HepG2 (cell line): ENCODE measurements around the gene CHTF8. TPM values are rescaled to one million over a fixed set of nuclear protein-coding genes. Genes with fewer than 3 reads are reported as not detected.
A peak's percentile ranks its signal among the peaks of the same experiment; 100 is the strongest.

ENCODE experiments used
- GABPA ChIP-seq, 2 experiments: IDR thresholded peaks; 2 replicates each; pipeline ENCODE4 v1.6.1; 2011 to 2016; ENCODE audit warnings: low read depth in 2 of 2, low read length in 1 of 2, missing biosample characterization in 1 of 2, missing genetic modification characterization in 1 of 2
- GPBP1L1 ChIP-seq: sonication (generic); formaldehyde crosslinking; IDR thresholded peaks from 2 replicates; pipeline ENCODE4 v1.5.0; 2020; ENCODE audit warnings: mild to moderate bottlenecking, missing genetic modification reagents
- GRHL1 ChIP-seq: sonication (generic); formaldehyde crosslinking; conservative IDR thresholded peaks from 2 replicates; pipeline ENCODE4 v1.8.0; 2022; ENCODE audit warnings: missing genetic modification reagents
- GTF2F1 ChIP-seq: fragments of 150-350 bp; IDR thresholded peaks from 2 replicates; pipeline ENCODE4 v1.6.1; 2014; ENCODE audit warnings: low read length
- GZF1 ChIP-seq: sonication (generic); formaldehyde crosslinking; IDR thresholded peaks from 2 replicates; pipeline ENCODE4 v1.5.1; 2020; ENCODE audit warnings: mild to moderate bottlenecking, missing genetic modification reagents
- MATR3 ChIP-seq: sonication (generic); formaldehyde crosslinking; IDR thresholded peaks from 2 replicates; pipeline ENCODE4 v1.4.0; 2020; ENCODE audit warnings: missing genetic modification reagents
- NCOA2 ChIP-seq: sonication (generic); formaldehyde crosslinking; IDR thresholded peaks from 2 replicates; pipeline ENCODE4 v1.8.0; 2022; ENCODE audit warnings: inconsistent platforms
- PHF8 ChIP-seq: sonication (generic); formaldehyde crosslinking; IDR thresholded peaks from 2 replicates; pipeline ENCODE4 v1.5.0; 2020; ENCODE audit warnings: missing genetic modification reagents
- SYNCRIP ChIP-seq: fragments of 200-400 bp; formaldehyde crosslinking; IDR thresholded peaks from 2 replicates; pipeline ENCODE4 v1.6.1; 2018; ENCODE audit warnings: mild to moderate bottlenecking, low read depth, low read length; ENCODE audit not compliant: insufficient read depth
- TARDBP ChIP-seq: sonication (generic); formaldehyde crosslinking; IDR thresholded peaks from 2 replicates; pipeline ENCODE4 v1.8.0; 2022; ENCODE audit warnings: mild to moderate bottlenecking, missing genetic modification reagents
- YEATS4 ChIP-seq: sonication (generic); formaldehyde crosslinking; IDR thresholded peaks from 2 replicates; pipeline ENCODE4 v1.4.0; 2020; ENCODE audit warnings: missing genetic modification reagents, borderline replicate concordance
- ZFP1 ChIP-seq: IDR thresholded peaks from 2 replicates; pipeline ENCODE4 v1.6.1; 2016
- ZNF20 ChIP-seq: sonication (generic); formaldehyde crosslinking; IDR thresholded peaks from 2 replicates; pipeline ENCODE4 v1.4.0; 2020; ENCODE audit warnings: mild to moderate bottlenecking, moderate library complexity, missing genetic modification reagents
- ZNF431 ChIP-seq: sonication (generic); formaldehyde crosslinking; IDR thresholded peaks from 2 replicates; pipeline ENCODE4 v1.9.0; 2022; ENCODE audit warnings: missing genetic modification reagents, low read depth, mild to moderate bottlenecking, borderline replicate concordance
- ZNF549 ChIP-seq: sonication (generic); formaldehyde crosslinking; IDR thresholded peaks from 2 replicates; pipeline ENCODE4 v1.5.0; 2020; ENCODE audit warnings: missing genetic modification reagents
- ZNF652 ChIP-seq: IDR thresholded peaks from 2 replicates; pipeline ENCODE4 v1.6.1; 2016; ENCODE audit warnings: low read depth, borderline replicate concordance
- ZNF75D ChIP-seq: sonication (generic); formaldehyde crosslinking; IDR thresholded peaks from 2 replicates; pipeline ENCODE4 v1.8.1; 2023; ENCODE audit warnings: missing genetic modification reagents, mild to moderate bottlenecking, borderline replicate concordance
- ZNF777 ChIP-seq: sonication (generic); formaldehyde crosslinking; IDR thresholded peaks from 2 replicates; pipeline ENCODE4 v1.4.0; 2020; ENCODE audit warnings: missing genetic modification reagents
- ZNF879 ChIP-seq: sonication (generic); formaldehyde crosslinking; IDR thresholded peaks from 2 replicates; pipeline ENCODE4 v1.8.1; 2023; ENCODE audit warnings: missing genetic modification reagents
- polyA plus RNA-seq, 8 experiments: library from polyadenylated mRNA; depleted of rRNA in 3 of 8; stranded (reverse) in 7 of 8; unstranded in 1 of 8; fragments of >200 nt; fragmentation: Illumina TruSeq in 4 of 8; extraction: Trizol in 4 of 8; gene quantifications; 2 replicates each; pipeline versions ENCODE4 v1.2.1 to v1.2.3, GENCODE V29; 2011 to 2016; ENCODE audit warnings: low read depth in 4 of 8, missing spikeins in 1 of 8, mixed read lengths in 1 of 8; ENCODE audit not compliant: insufficient read depth in 1 of 8
- total RNA-seq, 5 experiments: library from RNA; depleted of rRNA; stranded (reverse); fragments of >200 nt; fragmentation: Illumina TruSeq; extraction: Trizol; gene quantifications; 2 replicates each; pipeline ENCODE4 v1.2.3, GENCODE V29; 2016; ENCODE audit warnings: low read depth in 1 of 5
- TF ChIP-seq, protein P1 (sequence below): IDR thresholded peaks from 2 replicates; pipeline ENCODE4 v1.4.0; 2020; ENCODE audit warnings: mild to moderate bottlenecking, missing genetic modification reagents
- TF ChIP-seq, protein P2 (sequence below): fragments of 450-650 bp; IDR thresholded peaks from 2 replicates; pipeline ENCODE4 v1.6.1; 2017
- TF ChIP-seq, protein P3 (sequence below): sonication (generic); formaldehyde crosslinking; IDR thresholded peaks from 2 replicates; pipeline ENCODE4 v1.4.0; 2020; ENCODE audit warnings: mild to moderate bottlenecking, missing genetic modification reagents

The CHTF8 gene
- total and polyA plus RNA-seq, 2 of the 13 experiments (the other 11 are each of a cell fraction or from before 2014, with no cell fraction given): 37.2 to 67.5 TPM

GRCh38 chr16:69132424-69133252 is at the start of gene CHTF8, which contains the start of gene UTP4 (continued):
- TF ChIP-seq ZNF777 (no peak), SYNCRIP (no peak), ZNF431 (CRISPR knock-in tag) (peak; percentile 58; the same call in 1 of the 2 replicates), ZFP1 (CRISPR knock-in tag) (no peak), GRHL1 (no peak), ZNF75D (CRISPR knock-in tag) (no peak), ZNF652 (CRISPR knock-in tag) (no peak), GTF2F1 (no peak), YEATS4 (CRISPR knock-in tag) (peak; percentile 98), GZF1 (CRISPR knock-in tag) (peak; percentile 22; the same call in 1 of the 2 replicates), MATR3 (no peak), NCOA2 (CRISPR knock-in tag) (no peak), GABPA (IDR thresholded peaks at IDR 0.05; ENCODE audit: low read depth, low read length) (peak; percentile 96), GABPA (CRISPR knock-in tag; IDR thresholded peaks at IDR 0.05; ENCODE audit: low read depth) (peak; percentile 90), TARDBP (CRISPR knock-in tag) (no peak; the same call in 1 of the 2 replicates), ZNF549 (CRISPR knock-in tag) (no peak), PHF8 (CRISPR knock-in tag) (peak; percentile 91), ZNF879 (CRISPR knock-in tag) (no peak), ZNF20 (CRISPR knock-in tag) (no peak), GPBP1L1 (no peak)
- TF ChIP-seq, protein P1, sequence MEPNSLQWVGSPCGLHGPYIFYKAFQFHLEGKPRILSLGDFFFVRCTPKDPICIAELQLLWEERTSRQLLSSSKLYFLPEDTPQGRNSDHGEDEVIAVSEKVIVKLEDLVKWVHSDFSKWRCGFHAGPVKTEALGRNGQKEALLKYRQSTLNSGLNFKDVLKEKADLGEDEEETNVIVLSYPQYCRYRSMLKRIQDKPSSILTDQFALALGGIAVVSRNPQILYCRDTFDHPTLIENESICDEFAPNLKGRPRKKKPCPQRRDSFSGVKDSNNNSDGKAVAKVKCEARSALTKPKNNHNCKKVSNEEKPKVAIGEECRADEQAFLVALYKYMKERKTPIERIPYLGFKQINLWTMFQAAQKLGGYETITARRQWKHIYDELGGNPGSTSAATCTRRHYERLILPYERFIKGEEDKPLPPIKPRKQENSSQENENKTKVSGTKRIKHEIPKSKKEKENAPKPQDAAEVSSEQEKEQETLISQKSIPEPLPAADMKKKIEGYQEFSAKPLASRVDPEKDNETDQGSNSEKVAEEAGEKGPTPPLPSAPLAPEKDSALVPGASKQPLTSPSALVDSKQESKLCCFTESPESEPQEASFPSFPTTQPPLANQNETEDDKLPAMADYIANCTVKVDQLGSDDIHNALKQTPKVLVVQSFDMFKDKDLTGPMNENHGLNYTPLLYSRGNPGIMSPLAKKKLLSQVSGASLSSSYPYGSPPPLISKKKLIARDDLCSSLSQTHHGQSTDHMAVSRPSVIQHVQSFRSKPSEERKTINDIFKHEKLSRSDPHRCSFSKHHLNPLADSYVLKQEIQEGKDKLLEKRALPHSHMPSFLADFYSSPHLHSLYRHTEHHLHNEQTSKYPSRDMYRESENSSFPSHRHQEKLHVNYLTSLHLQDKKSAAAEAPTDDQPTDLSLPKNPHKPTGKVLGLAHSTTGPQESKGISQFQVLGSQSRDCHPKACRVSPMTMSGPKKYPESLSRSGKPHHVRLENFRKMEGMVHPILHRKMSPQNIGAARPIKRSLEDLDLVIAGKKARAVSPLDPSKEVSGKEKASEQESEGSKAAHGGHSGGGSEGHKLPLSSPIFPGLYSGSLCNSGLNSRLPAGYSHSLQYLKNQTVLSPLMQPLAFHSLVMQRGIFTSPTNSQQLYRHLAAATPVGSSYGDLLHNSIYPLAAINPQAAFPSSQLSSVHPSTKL (CRISPR knock-in tag): 0 out of 2 replicates have a peak, but pooled peaks have one; percentile 7
- TF ChIP-seq, protein P2, sequence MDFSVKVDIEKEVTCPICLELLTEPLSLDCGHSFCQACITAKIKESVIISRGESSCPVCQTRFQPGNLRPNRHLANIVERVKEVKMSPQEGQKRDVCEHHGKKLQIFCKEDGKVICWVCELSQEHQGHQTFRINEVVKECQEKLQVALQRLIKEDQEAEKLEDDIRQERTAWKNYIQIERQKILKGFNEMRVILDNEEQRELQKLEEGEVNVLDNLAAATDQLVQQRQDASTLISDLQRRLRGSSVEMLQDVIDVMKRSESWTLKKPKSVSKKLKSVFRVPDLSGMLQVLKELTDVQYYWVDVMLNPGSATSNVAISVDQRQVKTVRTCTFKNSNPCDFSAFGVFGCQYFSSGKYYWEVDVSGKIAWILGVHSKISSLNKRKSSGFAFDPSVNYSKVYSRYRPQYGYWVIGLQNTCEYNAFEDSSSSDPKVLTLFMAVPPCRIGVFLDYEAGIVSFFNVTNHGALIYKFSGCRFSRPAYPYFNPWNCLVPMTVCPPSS: no peak
- TF ChIP-seq, protein P3, sequence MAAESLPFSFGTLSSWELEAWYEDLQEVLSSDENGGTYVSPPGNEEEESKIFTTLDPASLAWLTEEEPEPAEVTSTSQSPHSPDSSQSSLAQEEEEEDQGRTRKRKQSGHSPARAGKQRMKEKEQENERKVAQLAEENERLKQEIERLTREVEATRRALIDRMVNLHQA (CRISPR knock-in tag): no peak
